GM10248 (cell line): ENCODE data around the gene ALPP.

ENCODE experiments used
- CTCF ChIA-PET: fragments of 300-600 bp; sonication (Branson Sonifier 250); formaldehyde crosslinking; extraction: SDS; loops from one replicate; lab custom pipeline; 2021; ENCODE audit warnings: antibody characterized with exemption; lab: Yijun Ruan, JAX
- POLR2A ChIA-PET: fragments of 350-650 bp; sonication (Branson Sonifier 250); formaldehyde crosslinking; extraction: SDS; loops from one replicate; lab custom pipeline; 2020; ENCODE audit warnings: antibody characterized with exemption; lab: Yijun Ruan, JAX
- DNase-seq: peaks from one replicate; pipeline ENCODE4 v3.0.0; 2012; ENCODE audit errors: extremely low spot score
- TF ChIP-seq, protein P1 (sequence below): IDR thresholded peaks from 2 replicates; pipeline ENCODE4 v1.5.1; 2012; ENCODE audit warnings: mild to moderate bottlenecking, low read depth; ENCODE audit errors: extremely low read depth, missing control alignments, control extremely low read depth

The ALPP gene

DNA sequence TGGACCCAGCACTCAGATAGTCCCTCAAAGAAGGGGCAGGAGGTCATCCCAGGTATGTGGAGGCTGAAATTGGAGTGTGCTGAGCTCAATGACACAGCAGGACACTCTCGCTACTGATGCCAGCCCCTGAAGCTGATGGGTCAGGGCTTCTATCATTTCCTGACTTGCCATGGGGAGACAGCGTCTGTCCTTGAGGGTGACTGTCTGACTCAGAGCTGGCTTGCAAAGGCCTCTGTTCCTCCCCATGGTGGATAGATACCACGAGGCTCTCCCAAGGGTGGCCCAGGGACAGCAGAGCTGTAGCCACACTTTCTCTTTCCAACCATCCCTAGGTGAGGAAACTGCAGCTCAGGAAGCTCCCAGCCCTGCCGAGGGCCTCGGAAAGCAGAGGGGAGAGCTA, 38.9 kb downstream of the ALPP start:
- DNase-seq, result no peak
- TF ChIP-seq, protein P1, sequence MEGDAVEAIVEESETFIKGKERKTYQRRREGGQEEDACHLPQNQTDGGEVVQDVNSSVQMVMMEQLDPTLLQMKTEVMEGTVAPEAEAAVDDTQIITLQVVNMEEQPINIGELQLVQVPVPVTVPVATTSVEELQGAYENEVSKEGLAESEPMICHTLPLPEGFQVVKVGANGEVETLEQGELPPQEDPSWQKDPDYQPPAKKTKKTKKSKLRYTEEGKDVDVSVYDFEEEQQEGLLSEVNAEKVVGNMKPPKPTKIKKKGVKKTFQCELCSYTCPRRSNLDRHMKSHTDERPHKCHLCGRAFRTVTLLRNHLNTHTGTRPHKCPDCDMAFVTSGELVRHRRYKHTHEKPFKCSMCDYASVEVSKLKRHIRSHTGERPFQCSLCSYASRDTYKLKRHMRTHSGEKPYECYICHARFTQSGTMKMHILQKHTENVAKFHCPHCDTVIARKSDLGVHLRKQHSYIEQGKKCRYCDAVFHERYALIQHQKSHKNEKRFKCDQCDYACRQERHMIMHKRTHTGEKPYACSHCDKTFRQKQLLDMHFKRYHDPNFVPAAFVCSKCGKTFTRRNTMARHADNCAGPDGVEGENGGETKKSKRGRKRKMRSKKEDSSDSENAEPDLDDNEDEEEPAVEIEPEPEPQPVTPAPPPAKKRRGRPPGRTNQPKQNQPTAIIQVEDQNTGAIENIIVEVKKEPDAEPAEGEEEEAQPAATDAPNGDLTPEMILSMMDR, result no peak
- CTCF ChIA-PET, result no interaction called here
- POLR2A ChIA-PET, result no interaction called here

- ChIA-PET CTCF (no interaction called here), POLR2A (no interaction called here)
- TF ChIP-seq, protein P1, result no peak
- DNase-seq, result no peak
Observed at GRCh38 chr2:232418056-232418455, 39.5 kb downstream of the ALPP start.

DNA sequence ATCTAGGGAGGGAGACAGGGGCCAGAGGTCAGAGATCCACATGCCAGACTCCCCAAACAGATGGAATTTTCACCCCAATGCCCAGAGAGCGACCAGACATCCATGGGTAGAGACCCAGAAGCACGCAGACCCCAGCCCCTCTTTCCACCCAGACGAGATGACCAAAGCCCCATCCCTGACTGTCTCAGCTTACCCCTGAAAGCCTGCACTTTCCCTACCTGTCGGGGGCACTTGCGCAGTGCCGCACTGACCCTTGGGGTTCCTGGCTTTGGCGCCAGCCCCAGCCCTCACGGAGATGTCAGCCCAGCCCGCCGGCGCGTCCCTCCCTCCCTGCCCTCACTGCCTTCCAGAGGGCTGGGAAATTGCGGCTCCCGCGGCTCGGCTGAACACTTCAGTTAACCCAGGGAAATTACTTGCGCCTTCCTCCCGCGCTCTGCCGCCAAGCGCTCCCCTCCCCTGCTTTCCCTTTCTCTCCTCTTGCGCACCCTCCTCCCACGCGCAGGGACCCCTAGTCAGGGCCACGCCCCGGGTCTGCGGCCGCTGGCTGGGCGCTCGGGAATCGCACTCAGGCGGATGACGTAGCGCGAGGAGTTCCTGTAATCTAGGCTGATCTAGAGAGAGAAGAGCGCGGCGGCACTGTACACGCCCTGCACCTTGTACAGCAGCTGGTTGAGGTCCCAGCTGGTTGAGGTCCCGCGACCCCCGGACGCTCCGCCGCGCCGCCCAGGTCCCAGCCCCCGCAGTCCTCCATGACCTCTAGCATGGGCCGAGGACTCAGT, 40.1 kb downstream of the ALPP start:
- no peak for DNase-seq
- ChIA-PET CTCF (interaction anchor here (1.2 to 1.3 kb wide), 2 partner anchors 21 to 22 kb away, joined by 3 read pairs; no protein-coding TSS in a partner anchor), POLR2A (no interaction called here)
- TF ChIP-seq, protein P1, result no peak

DNA sequence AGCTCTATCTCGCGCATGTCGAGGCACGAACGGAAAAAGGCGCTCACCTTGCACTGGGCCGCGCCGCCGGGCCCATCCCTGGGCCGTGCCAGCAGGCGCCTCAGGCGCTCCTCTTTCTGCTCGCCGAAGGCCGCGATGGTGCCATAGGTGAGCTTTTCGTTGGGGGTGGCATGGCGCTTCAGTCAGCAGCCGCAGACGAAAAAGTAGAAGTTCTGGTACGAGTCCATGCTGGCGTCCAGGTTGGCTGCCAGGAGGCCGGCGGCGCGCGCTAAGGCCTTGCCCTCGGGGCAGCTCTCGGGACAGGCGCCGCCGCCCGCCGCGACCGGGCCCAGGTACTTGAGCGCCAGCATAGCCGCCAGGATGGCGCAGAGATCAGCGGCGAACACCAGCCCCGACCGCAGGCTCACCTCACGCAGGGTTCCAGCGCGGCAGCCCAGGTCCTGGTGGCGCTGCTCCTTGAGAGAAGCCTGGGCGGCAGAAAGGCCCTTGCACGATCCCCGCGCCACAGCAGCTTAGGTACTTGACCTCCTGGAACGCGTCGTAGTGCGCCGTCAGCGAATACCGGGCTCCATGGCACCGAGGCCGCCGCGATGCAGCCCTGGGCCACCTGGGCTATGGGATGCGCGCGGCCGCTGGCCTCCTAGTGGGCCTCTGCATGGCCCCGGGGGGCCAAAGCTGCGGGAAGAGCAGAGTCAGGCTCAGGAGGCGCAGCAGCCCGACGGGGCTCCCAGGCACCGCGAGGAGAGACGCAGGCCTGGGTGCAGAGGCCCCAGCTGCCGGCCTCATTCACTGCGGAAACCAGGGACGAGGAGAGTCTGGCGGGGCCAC, 40.9 kb downstream of the ALPP start:
- TF ChIP-seq, protein P1, result no peak
- CTCF ChIA-PET, result interaction anchor here (1.2 to 1.3 kb wide), 2 partner anchors 20 to 23 kb away, joined by 3 read pairs; no protein-coding TSS in a partner anchor
- POLR2A ChIA-PET, result no interaction called here
- no peak for DNase-seq

GRCh38 chr2:232420073-232420454, 41.5 kb downstream of the ALPP start:
- TF ChIP-seq, protein P1, result no peak
- ChIA-PET POLR2A (no interaction called here), CTCF (no interaction called here)
- DNase-seq, result no peak

DNA sequence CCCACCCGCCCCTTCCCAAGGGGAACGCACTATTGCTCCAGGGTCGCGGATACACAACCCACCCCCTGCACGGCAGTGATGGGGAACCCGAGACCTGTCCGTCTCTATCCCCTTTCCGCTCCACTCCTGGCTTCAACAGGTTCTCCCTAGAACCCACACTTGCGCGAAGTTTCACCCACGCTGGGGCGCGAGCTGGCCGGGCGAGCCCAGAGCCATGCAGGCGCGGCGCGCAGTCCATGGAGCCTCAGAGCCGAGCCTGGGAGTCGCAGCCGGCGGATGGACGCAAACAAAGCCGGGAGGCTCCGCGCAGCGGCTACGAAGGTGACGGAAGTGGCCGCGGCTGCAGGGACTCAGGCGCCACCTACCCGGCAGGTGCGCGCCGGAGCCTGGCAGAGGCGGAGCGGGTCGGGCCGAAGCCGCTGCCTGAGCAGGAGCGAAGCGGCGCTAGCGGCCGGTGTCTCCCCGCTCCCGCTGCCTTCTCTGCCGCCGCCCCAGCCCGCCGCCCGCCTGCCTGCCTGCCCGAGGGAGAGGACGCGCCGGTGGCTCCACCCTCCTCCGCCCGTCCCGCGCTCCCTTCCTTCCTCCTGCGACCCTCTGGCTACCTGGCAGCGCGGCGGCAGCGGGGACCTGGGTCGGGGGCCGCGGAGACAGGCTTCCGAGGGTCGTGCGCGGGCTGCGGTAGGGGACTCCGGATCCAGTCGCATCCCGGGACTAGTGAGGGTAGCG, 42.1 kb downstream of the ALPP start:
- DNase-seq, result no peak
- TF ChIP-seq, protein P1, result no peak
- POLR2A ChIA-PET, result no interaction called here
- CTCF ChIA-PET, result interaction anchor here (1.1 kb wide), 1 partner anchor 19 kb away, joined by 4 read pairs; no protein-coding TSS in a partner anchor
